HG03108 (cell line): ENCODE results near the gene RAB1B.

Source experiments
- ATAC-seq: cut with Tn5 transposase; IDR thresholded peaks from one replicate; pipeline ENCODE4 v1.9.1; 2021; ENCODE audit warnings: moderate library complexity; ENCODE audit not compliant: unreplicated experiment

The RAB1B gene

DNA sequence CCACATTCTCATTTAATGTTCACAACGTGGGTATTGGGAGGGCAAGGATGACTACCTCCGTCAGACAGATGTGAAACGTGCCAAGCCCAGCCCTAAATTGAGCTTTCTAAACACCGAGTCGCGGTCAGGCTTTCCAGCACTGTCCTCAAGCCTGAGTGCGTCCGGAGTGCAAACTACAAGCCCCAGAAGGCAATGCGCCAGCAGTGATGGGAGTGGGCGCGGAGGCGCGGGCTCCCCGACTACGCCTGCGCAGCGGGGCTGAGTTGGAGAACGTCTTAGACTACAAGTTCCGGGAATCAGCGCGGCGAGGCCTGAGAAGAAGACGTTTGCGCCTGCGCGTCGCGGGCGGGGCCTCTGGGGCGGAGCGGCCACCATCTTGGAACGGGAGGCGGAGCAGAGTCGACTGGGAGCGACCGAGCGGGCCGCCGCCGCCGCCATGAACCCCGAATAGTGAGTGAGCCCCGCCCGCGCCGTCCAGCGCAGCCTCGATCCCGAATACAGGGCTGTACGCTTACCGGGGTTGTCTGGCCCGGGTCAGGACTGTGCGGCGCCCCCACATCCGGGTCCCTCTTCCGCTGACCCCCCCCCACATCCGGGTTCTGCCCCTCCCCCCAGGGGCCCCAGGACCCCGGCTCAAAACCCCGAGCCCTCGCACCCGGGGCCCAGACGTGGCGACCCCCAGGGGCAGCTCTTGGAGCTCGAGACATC, at the start of gene RAB1B:
Gene RAB1B (plus strand): TSS at position 396 of the 708 bp plus-strand sequence. CDS start 41 bp downstream, at position 437.
- peak; percentile 79 for ATAC-seq

- no peak for ATAC-seq
These were observed 49.4 kb upstream of the RAB1B start for GRCh38 chr11:66218846-66219620.

GRCh38 chr11:66219846-66220565, 48.4 kb upstream of the RAB1B start:
- ATAC-seq, result no peak

GRCh38 chr11:66220566-66220935, 47.9 kb upstream of the RAB1B start:
- no peak for ATAC-seq

- ATAC-seq, result no peak
These were observed 47.4 kb upstream of the RAB1B start for GRCh38 chr11:66221012-66221411.

DNA sequence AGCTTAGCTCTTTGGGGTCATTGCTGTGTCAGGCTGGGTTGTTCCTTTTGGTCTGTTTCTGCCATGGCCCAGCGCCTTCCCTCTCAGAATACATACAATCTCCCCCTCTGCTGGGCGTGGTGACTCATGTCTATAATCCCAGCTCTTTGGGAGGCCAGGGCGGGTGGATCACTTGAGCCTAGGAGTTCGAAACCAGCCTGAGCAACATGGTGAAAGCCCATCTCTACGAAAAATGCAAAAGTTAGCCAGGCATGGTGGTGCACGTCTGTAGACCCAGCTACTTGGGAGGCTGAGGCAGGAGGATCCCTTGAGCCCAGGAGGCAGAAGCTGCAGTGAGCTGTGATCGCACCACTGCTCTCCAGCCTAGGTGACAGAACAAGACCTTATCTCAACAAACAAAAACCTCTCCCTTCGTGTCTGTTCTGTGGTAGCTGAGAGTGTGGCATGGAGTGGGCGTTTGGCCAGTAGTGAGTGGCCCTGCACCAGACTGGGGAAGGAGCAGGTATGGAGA, 46.7 kb upstream of the RAB1B start:
- ATAC-seq, result no peak

DNA sequence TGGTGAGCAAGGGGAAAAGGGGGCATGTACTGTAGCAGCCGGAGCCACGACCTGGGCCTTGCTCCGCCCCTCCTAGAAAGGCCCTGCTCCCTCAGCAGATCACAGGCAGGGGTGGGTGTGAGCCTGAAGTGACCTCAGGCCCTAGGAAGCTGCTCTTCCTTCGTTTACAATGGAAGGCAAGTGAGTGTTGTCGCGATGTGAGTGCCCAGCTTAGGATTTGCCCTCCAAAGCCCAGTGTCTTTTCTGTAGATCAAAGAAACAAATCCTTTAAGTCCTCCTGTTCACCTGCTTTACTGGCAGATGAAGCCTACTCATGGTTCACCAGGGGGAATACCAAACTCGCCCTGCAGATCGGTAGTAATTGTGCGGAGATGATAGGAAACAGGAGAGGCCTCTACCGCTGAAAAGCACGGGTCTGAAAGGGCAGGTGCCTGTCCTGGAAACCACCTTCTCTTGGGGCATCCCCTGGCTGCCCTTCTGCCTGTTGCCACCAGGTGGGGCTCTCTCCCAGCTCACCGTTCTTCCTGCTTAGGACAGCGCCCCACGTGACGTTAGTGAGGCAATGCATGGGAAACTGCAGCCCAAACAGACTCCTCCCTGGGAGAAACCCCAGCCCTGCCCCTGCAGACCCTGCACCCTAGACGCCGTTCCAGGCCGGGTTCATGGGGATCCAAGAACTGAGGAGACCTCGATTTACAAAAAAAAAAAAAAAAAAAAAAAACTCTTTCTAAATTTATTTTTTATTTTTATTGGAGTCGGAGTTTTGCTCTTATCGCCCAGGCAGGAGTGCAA, 45.9 kb upstream of the RAB1B start:
- peak; percentile 71 for ATAC-seq

GRCh38 chr11:66224226-66224855, 44.1 kb upstream of the RAB1B start:
- no peak for ATAC-seq

- no peak for ATAC-seq
These were observed 43.4 kb upstream of the RAB1B start for GRCh38 chr11:66225066-66225465.

DNA sequence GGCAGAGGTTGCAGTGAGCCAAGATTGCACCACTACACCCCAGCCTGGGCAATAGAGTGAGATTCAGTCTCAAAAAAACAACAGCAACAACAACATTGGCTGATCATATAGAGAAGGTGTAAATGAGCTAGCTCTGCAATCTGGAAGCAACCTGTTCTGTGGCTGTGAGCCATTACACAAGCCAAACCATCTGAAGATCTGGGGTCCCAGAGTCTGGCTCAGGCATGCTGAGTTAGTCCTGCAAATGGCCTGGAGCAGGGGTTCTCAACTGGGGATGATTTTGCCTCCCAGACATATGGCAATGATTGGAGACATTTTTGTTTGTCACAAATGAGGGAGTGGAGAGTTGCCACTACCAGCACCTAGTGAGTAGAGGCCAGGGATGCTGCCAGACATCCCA, 42.3 kb upstream of the RAB1B start:
- no peak for ATAC-seq

DNA sequence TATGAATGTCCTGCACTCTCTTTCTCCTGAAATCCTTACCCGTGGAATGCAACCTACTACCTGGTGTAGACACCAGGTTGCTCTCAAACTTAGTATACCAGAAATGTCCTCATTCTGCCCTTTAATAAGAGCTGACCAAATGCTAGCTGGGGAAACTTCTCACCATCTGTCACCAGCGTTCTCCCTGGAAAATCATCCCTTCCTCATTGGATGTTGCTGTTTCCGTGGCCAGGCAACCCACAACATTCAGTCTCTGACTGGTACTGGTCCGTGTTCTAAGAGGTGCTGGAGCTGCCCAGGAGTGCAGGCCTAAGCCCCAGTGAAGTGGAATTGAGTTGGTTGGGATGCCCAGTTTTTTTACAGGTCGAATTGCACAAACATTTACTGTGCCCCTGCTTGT, 40.7 kb upstream of the RAB1B start:
- no peak for ATAC-seq

- no peak for ATAC-seq
These were observed 39.9 kb upstream of the RAB1B start for GRCh38 chr11:66228521-66228920.

GRCh38 chr11:66230156-66230555, 38.3 kb upstream of the RAB1B start:
- ATAC-seq, result no peak

- no peak for ATAC-seq
These were observed 37.5 kb upstream of the RAB1B start for GRCh38 chr11:66230978-66231377.

GRCh38 chr11:66231561-66231960, 36.9 kb upstream of the RAB1B start:
- no peak for ATAC-seq

DNA sequence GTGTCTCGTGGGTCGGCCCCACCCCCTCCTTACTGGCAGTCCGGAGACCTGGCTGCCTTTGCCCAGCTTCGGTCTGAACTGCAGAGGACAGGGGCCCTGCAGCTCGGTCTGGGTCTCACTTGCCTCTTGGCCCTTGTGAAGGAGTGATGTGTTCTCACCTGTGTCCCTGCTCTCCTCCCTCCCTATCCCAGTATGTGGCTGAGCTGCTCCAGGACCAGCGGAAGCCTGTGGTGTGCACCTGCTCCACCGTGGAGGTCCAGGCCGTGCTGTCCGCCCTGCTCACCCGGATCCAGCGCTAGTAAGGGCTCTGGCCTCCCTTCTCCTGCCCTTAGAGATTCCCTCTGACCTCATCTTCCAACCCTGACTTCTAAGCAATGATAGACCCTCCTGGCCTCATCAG, 35.7 kb upstream of the RAB1B start:
- no peak for ATAC-seq

DNA sequence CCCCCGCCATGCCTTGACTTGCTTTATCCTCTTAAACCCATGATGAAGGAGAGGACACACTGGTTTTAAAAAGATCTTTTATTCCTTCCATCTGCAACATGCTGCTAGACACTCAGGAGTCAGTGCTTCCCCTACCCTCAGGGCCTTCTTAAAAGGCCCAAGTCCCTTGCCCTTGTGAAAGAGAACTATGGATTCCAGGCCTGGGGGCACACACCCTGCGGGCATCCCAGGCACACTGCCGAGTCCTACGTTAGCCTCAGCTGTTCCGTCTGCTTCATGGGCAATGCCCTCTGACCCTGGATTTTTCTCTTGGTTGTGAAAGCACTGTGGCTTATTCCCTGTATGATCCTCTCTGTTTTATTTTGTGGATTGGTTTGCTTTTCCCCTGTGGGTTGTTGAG, 35.1 kb upstream of the RAB1B start:
- ATAC-seq, result no peak

DNA sequence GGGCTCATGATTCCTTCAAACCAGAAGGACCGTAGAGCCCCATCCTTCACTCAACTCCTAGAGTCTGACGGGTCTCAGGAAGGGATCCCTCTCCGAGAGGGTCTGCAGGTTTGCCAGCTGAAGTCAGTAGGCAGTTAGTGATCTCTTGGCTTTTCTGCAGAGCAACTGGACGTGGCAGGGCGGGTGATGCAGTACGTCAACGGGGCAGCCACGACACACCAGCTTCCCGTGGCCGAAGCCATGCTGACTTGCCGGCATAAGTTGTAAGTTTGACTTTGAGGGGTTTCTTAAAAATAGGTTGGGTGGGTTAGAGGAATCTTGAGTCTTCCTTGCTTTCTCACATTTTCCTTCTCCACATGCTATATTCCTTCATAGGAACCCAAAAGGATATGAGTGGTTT, 33.3 kb upstream of the RAB1B start:
- ATAC-seq, result no peak

- ATAC-seq, result no peak
These were observed 30.6 kb upstream of the RAB1B start for GRCh38 chr11:66237867-66238266.

GRCh38 chr11:66238786-66239413, 29.5 kb upstream of the RAB1B start:
- ATAC-seq, result no peak
